ENCODE data around the gene GPR89A. TPM values are rescaled to one million over a fixed set of nuclear protein-coding genes. Genes with fewer than 3 reads are reported as not detected.

GPR89A gene
- total and polyA plus RNA-seq, 2 experiments from 2014 or later: 68.5 to 81.1 TPM

DNA sequence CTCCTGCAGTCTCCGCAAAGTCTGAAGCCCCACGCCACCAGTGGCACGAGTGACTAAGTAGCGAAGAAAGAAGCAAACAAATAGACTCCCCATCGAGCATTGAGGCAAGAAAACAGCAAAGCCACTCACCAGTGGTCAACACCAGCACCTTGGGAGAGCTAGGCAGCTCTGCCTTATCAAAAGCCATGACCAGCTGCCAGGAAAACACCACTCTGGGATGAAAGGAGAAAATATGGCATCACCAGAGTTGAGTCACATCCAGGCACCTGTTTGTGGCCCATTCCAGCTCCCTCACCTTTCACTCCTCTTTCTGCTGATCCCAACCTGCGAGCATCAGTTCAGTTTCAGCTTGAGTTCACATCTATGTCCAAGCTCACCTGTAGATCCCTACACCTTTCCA is 82.1 kb downstream of the GPR89A start (continued):
- TF ChIP-seq, protein P1, sequence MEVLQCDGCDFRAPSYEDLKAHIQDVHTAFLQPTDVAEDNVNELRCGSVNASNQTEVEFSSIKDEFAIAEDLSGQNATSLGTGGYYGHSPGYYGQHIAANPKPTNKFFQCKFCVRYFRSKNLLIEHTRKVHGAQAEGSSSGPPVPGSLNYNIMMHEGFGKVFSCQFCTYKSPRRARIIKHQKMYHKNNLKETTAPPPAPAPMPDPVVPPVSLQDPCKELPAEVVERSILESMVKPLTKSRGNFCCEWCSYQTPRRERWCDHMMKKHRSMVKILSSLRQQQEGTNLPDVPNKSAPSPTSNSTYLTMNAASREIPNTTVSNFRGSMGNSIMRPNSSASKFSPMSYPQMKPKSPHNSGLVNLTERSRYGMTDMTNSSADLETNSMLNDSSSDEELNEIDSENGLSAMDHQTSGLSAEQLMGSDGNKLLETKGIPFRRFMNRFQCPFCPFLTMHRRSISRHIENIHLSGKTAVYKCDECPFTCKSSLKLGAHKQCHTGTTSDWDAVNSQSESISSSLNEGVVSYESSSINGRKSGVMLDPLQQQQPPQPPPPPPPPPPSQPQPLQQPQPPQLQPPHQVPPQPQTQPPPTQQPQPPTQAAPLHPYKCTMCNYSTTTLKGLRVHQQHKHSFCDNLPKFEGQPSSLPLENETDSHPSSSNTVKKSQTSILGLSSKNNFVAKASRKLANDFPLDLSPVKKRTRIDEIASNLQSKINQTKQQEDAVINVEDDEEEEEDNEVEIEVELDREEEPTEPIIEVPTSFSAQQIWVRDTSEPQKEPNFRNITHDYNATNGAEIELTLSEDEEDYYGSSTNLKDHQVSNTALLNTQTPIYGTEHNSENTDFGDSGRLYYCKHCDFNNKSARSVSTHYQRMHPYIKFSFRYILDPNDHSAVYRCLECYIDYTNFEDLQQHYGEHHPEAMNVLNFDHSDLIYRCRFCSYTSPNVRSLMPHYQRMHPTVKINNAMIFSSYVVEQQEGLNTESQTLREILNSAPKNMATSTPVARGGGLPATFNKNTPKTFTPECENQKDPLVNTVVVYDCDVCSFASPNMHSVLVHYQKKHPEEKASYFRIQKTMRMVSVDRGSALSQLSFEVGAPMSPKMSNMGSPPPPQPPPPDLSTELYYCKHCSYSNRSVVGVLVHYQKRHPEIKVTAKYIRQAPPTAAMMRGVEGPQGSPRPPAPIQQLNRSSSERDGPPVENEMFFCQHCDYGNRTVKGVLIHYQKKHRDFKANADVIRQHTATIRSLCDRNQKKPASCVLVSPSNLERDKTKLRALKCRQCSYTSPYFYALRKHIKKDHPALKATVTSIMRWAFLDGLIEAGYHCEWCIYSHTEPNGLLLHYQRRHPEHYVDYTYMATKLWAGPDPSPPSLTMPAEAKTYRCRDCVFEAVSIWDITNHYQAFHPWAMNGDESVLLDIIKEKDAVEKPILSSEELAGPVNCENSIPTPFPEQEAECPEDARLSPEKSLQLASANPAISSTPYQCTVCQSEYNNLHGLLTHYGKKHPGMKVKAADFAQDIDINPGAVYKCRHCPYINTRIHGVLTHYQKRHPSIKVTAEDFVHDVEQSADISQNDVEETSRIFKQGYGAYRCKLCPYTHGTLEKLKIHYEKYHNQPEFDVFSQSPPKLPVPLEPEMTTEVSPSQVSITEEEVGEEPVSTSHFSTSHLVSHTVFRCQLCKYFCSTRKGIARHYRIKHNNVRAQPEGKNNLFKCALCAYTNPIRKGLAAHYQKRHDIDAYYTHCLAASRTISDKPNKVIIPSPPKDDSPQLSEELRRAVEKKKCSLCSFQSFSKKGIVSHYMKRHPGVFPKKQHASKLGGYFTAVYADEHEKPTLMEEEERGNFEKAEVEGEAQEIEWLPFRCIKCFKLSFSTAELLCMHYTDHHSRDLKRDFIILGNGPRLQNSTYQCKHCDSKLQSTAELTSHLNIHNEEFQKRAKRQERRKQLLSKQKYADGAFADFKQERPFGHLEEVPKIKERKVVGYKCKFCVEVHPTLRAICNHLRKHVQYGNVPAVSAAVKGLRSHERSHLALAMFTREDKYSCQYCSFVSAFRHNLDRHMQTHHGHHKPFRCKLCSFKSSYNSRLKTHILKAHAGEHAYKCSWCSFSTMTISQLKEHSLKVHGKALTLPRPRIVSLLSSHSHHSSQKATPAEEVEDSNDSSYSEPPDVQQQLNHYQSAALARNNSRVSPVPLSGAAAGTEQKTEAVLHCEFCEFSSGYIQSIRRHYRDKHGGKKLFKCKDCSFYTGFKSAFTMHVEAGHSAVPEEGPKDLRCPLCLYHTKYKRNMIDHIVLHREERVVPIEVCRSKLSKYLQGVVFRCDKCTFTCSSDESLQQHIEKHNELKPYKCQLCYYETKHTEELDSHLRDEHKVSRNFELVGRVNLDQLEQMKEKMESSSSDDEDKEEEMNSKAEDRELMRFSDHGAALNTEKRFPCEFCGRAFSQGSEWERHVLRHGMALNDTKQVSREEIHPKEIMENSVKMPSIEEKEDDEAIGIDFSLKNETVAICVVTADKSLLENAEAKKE (CRISPR knock-in tag; IDR thresholded peaks at IDR 0.05): no peak
- no peak for TF ChIP-seq POLR2AphosphoS5 (IDR thresholded peaks at IDR 0.05; ENCODE audit: low read depth)
- TF ChIP-seq ZNF114 (CRISPR knock-in tag; IDR thresholded peaks at IDR 0.05): no peak
- TF ChIP-seq, protein P2, sequence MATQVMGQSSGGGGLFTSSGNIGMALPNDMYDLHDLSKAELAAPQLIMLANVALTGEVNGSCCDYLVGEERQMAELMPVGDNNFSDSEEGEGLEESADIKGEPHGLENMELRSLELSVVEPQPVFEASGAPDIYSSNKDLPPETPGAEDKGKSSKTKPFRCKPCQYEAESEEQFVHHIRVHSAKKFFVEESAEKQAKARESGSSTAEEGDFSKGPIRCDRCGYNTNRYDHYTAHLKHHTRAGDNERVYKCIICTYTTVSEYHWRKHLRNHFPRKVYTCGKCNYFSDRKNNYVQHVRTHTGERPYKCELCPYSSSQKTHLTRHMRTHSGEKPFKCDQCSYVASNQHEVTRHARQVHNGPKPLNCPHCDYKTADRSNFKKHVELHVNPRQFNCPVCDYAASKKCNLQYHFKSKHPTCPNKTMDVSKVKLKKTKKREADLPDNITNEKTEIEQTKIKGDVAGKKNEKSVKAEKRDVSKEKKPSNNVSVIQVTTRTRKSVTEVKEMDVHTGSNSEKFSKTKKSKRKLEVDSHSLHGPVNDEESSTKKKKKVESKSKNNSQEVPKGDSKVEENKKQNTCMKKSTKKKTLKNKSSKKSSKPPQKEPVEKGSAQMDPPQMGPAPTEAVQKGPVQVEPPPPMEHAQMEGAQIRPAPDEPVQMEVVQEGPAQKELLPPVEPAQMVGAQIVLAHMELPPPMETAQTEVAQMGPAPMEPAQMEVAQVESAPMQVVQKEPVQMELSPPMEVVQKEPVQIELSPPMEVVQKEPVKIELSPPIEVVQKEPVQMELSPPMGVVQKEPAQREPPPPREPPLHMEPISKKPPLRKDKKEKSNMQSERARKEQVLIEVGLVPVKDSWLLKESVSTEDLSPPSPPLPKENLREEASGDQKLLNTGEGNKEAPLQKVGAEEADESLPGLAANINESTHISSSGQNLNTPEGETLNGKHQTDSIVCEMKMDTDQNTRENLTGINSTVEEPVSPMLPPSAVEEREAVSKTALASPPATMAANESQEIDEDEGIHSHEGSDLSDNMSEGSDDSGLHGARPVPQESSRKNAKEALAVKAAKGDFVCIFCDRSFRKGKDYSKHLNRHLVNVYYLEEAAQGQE (IDR thresholded peaks at IDR 0.05; ENCODE audit: unreplicated experiment): no peak
- TF ChIP-seq NANOG (IDR thresholded peaks at IDR 0.05; ENCODE audit: borderline replicate concordance): no peak
- no peak for TF ChIP-seq EZH2phosphoT487 (IDR thresholded peaks at IDR 0.05; ENCODE audit: unreplicated experiment)
- TF ChIP-seq, protein P3, sequence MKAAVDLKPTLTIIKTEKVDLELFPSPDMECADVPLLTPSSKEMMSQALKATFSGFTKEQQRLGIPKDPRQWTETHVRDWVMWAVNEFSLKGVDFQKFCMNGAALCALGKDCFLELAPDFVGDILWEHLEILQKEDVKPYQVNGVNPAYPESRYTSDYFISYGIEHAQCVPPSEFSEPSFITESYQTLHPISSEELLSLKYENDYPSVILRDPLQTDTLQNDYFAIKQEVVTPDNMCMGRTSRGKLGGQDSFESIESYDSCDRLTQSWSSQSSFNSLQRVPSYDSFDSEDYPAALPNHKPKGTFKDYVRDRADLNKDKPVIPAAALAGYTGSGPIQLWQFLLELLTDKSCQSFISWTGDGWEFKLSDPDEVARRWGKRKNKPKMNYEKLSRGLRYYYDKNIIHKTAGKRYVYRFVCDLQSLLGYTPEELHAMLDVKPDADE (IDR thresholded peaks at IDR 0.05): no peak

Data from GM23338 (cell line).